Tibial nerve (tissue), 4 donors: ENCODE results near the gene RAB1B.

Experiments used
- EP300 ChIP-seq, 2 donors: sonication (generic); formaldehyde crosslinking; IDR thresholded peaks; one replicate each; pipeline ENCODE4 v1.6.1; 2017; ENCODE audit warnings: antibody characterized with exemption in 2 of 2, mild to moderate bottlenecking in 1 of 2
- POLR2A ChIP-seq, 2 donors: fragments of 450-650 bp; IDR thresholded peaks; one replicate each; pipeline ENCODE4 v1.6.1; 2017; ENCODE audit warnings: antibody characterized with exemption in 2 of 2, mild to moderate bottlenecking in 2 of 2, moderate library complexity in 2 of 2
- TF ChIP-seq, protein P1 (sequence below), 5 experiments: fragments of 200-600 bp in 3 of 5; fragments of 450-650 bp in 2 of 5; sonication (generic) in 3 of 5; IDR thresholded peaks; one replicate each; pipeline ENCODE4 v1.5.1; 2016 to 2019; ENCODE audit warnings: antibody characterized with exemption in 5 of 5, mild to moderate bottlenecking in 3 of 5, moderate library complexity in 2 of 5

DNA sequence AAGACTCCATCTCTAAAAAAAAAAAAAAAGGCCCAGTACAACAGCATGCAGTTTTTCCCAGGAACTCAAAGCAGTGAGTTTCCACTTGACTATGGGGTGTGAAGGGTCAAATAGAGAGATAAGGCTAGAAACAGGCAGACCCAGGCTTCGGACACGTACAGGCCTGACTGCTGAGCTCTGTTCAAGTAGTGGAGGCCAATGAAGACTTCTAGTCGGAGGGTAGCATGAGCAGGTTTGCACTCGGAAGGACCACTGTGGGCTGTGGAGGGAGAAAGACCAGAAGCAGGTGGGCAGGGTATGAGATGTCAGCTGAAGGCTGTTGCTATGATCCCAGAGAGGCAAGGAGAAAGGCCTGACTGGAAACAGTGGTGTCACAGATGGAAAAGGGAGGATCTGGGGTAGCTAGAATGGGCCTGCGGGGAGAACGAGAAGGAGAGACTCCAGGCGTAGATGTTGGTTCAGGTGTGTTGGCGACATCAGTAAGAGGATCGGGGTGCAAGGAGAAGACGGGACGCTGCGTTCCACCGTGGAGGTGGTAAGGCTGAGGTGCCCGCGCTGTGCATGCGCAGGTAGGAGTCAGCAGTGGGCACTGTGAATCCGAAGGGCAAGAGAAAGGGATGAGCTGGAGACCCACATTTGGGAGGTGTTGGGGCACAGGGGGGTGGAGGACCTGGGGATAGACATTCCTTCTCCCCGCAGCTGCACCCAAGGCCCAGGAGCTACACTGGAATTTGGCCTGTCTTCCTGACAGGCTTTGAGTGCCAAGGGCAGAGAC, 49.4 kb upstream of the RAB1B start:
- TF ChIP-seq, protein P1, sequence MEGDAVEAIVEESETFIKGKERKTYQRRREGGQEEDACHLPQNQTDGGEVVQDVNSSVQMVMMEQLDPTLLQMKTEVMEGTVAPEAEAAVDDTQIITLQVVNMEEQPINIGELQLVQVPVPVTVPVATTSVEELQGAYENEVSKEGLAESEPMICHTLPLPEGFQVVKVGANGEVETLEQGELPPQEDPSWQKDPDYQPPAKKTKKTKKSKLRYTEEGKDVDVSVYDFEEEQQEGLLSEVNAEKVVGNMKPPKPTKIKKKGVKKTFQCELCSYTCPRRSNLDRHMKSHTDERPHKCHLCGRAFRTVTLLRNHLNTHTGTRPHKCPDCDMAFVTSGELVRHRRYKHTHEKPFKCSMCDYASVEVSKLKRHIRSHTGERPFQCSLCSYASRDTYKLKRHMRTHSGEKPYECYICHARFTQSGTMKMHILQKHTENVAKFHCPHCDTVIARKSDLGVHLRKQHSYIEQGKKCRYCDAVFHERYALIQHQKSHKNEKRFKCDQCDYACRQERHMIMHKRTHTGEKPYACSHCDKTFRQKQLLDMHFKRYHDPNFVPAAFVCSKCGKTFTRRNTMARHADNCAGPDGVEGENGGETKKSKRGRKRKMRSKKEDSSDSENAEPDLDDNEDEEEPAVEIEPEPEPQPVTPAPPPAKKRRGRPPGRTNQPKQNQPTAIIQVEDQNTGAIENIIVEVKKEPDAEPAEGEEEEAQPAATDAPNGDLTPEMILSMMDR (IDR thresholded peaks at IDR 0.05): no peak
- no peak for TF ChIP-seq POLR2A (IDR thresholded peaks at IDR 0.05)
- TF ChIP-seq EP300 (IDR thresholded peaks at IDR 0.05): no peak
